Neuronal stem cell (in vitro differentiated cells): Measurements from ENCODE around the gene UBE2F.

ENCODE experiments used
- DNase-seq: peaks from one replicate; pipeline ENCODE4 v3.0.0-alpha.2; 2013; ENCODE audit warnings: low spot score
- H2AFZ ChIP-seq: one replicate; pipeline ENCODE4 v1.6.1; 2013; ENCODE audit warnings: mild to moderate bottlenecking, low read length, inconsistent platforms
- H2AK5ac ChIP-seq: 2 replicates; pipeline ENCODE4 v1.6.1; 2013; ENCODE audit warnings: low read depth, mild to moderate bottlenecking, inconsistent platforms, low read length, moderate library complexity, mixed read lengths
- H2BK120ac ChIP-seq: 2 replicates; pipeline ENCODE4 v1.6.1; 2013; ENCODE audit warnings: low read depth, mild to moderate bottlenecking, inconsistent platforms, low read length, moderate library complexity, mixed read lengths
- H2BK12ac ChIP-seq: one replicate; pipeline ENCODE4 v1.6.1; 2013; ENCODE audit warnings: low read length, inconsistent platforms
- H2BK15ac ChIP-seq: 2 replicates; pipeline ENCODE4 v1.6.1; 2013; ENCODE audit warnings: mild to moderate bottlenecking, low read length, inconsistent platforms, mixed read lengths
- H2BK5ac ChIP-seq: one replicate; pipeline ENCODE4 v1.6.1; 2013; ENCODE audit warnings: inconsistent platforms, mild to moderate bottlenecking, low read length, moderate library complexity
- H3K14ac ChIP-seq: one replicate; pipeline ENCODE4 v1.6.1; 2013; ENCODE audit warnings: low read length, inconsistent platforms
- H3K18ac ChIP-seq: 2 replicates; pipeline ENCODE4 v1.6.1; 2013; ENCODE audit warnings: low read length, inconsistent platforms
- H3K23ac ChIP-seq: 2 replicates; pipeline ENCODE4 v1.6.1; 2013; ENCODE audit warnings: low read depth, mild to moderate bottlenecking, mixed read lengths, low read length, inconsistent platforms; ENCODE audit not compliant: poor library complexity
- H3K27ac ChIP-seq: replicated peaks from 3 replicates; pipeline ENCODE4 v1.5.1; 2013; ENCODE audit warnings: low read length, inconsistent platforms
- H3K27me3 ChIP-seq, 3 experiments: 2 replicates each; pipeline ENCODE4 v1.6.1; 2013; ENCODE audit warnings: low read length in 3 of 3, mild to moderate bottlenecking in 2 of 3, inconsistent platforms in 1 of 3, low read depth in 1 of 3, mixed read lengths in 1 of 3, moderate library complexity in 1 of 3; ENCODE audit not compliant: control insufficient read depth in 3 of 3, insufficient read depth in 3 of 3
- H3K36me3 ChIP-seq, 2 donors: replicated peaks in 1 of 2; 2 replicates each; pipeline ENCODE4 v1.6.1; 2013; ENCODE audit warnings: low read length in 2 of 2; ENCODE audit not compliant: control insufficient read depth in 2 of 2, insufficient read depth in 2 of 2
- H3K4ac ChIP-seq: 2 replicates; pipeline ENCODE4 v1.6.1; 2013; ENCODE audit warnings: inconsistent platforms, mild to moderate bottlenecking, low read length, moderate library complexity
- H3K4me1 ChIP-seq, 2 donors: 1 replicate in 1 of 2; 2 replicates in 1 of 2; pipeline ENCODE4 v1.6.1; 2013; ENCODE audit warnings: low read length in 2 of 2, low read depth in 1 of 2; ENCODE audit not compliant: control insufficient read depth in 2 of 2, insufficient read depth in 1 of 2
- H3K4me2 ChIP-seq: one replicate; pipeline ENCODE4 v1.6.1; 2013; ENCODE audit warnings: mild to moderate bottlenecking, low read length, inconsistent platforms; ENCODE audit not compliant: insufficient read depth, poor library complexity, severe bottlenecking
- H3K4me3 ChIP-seq, 2 donors: 2 replicates each; pipeline ENCODE4 v1.5.1; 2013; ENCODE audit warnings: low read length in 2 of 2, mild to moderate bottlenecking in 2 of 2, inconsistent platforms in 1 of 2, moderate library complexity in 1 of 2
- H3K79me1 ChIP-seq: one replicate; pipeline ENCODE4 v1.6.1; 2013; ENCODE audit warnings: low read depth, mild to moderate bottlenecking, inconsistent platforms, low read length, moderate library complexity
- H3K9ac ChIP-seq: one replicate; pipeline ENCODE4 v1.6.1; 2013; ENCODE audit warnings: mild to moderate bottlenecking, low read depth, low read length, inconsistent platforms; ENCODE audit not compliant: poor library complexity
- H3K9me3 ChIP-seq, 2 donors: replicated peaks in 1 of 2; 2 replicates each; pipeline versions ENCODE3 to v1.6.1; 2013; ENCODE audit warnings: low read length in 2 of 2, mild to moderate bottlenecking in 2 of 2, inconsistent platforms in 1 of 2, low read depth in 1 of 2, mixed read lengths in 1 of 2, moderate library complexity in 1 of 2; ENCODE audit not compliant: control insufficient read depth in 2 of 2, insufficient read depth in 1 of 2
- H4K8ac ChIP-seq: one replicate; pipeline ENCODE4 v1.6.1; 2013; ENCODE audit warnings: low read depth, mild to moderate bottlenecking, inconsistent platforms, low read length, moderate library complexity
- H4K91ac ChIP-seq: one replicate; pipeline ENCODE4 v1.6.1; 2013; ENCODE audit warnings: low read length, low read depth, mild to moderate bottlenecking, inconsistent platforms; ENCODE audit not compliant: poor library complexity
- WGBS, 2 donors: extraction: QIAGEN DNeasy Blood & Tissue Kit; methylation state at CpG; one replicate each; pipeline ENCODE4 v1.1.7; 2013; ENCODE audit warnings: missing lambda C conversion rate in 2 of 2, mixed read lengths in 1 of 2; ENCODE audit not compliant: insufficient read length in 2 of 2, insufficient replicate concordance in 1 of 2; ENCODE audit errors: extremely low coverage in 2 of 2; 5-methylcytosine and 5-hydroxymethylcytosine counted together

Gene UBE2F

GRCh38 chr2:237993701-237994100 lies 26.9 kb downstream of the UBE2F start:
- H2BK120ac ChIP-seq: no peak overlapping the region

GRCh38 chr2:237995036-237995435 lies 28.2 kb downstream of the UBE2F start:
- Histone ChIP-seq H2BK120ac (no peak overlapping the region), H4K91ac (no peak overlapping the region), H2AFZ (no peak overlapping the region), H2BK12ac (no peak overlapping the region), H3K27me3 (no peaks in the 10 kb centered on the region), H2BK5ac (no peak overlapping the region), H3K4me2 (no peak overlapping the region), H3K4me1 (no peaks in the 10 kb centered on the region), H3K9me3 (peaks cover 0 to 6% of the 10 kb centered on the region in 2 donors), H3K9ac (no peak overlapping the region), H3K23ac (no peak overlapping the region), H3K4me3 (no peak overlapping the region), H3K4ac (no peak overlapping the region), H3K18ac (no peak overlapping the region), H2BK15ac (no peak overlapping the region), H3K79me1 (no peaks in the 10 kb centered on the region), H3K36me3 (peaks cover 6 to 55% of the 10 kb centered on the region in 2 donors), H3K27ac (no peak overlapping the region), H2AK5ac (no peak overlapping the region), H4K8ac (no peak overlapping the region), H3K14ac (no peak overlapping the region)
- WGBS, 2 donors: no CpG with 5 or more reads among the region's 2 CpGs
- no peak for DNase-seq

More at GRCh38 chr2:237993701-237994100, 26.9 kb downstream of the UBE2F start:
- peaks cover 6 to 58% of the 10 kb centered on the region in 2 donors for H3K36me3 ChIP-seq
- no peak overlapping the region for H3K23ac ChIP-seq
- no peak overlapping the region for H3K14ac ChIP-seq
- no peaks in the 10 kb centered on the region for H3K27me3 ChIP-seq
- no peaks in the 10 kb centered on the region for H3K4me1 ChIP-seq
- H3K4ac ChIP-seq: no peak overlapping the region
- no peak overlapping the region for H2BK15ac ChIP-seq
- no peak overlapping the region for H4K91ac ChIP-seq
- no peaks in the 10 kb centered on the region for H3K9me3 ChIP-seq
- H3K18ac ChIP-seq: no peak overlapping the region
- H3K9ac ChIP-seq: no peak overlapping the region
- no peak overlapping the region for H3K27ac ChIP-seq
- no peak for DNase-seq
- no peaks in the 10 kb centered on the region for H3K79me1 ChIP-seq
- no peak overlapping the region for H2BK5ac ChIP-seq
- no peak overlapping the region for H3K4me2 ChIP-seq
- H4K8ac ChIP-seq: no peak overlapping the region
- H2AFZ ChIP-seq: no peak overlapping the region
- no peak overlapping the region for H2AK5ac ChIP-seq
- no CpG with 5 or more reads among the region's 1 CpG for WGBS, 2 donors
- H3K4me3 ChIP-seq: no peak overlapping the region
- no peak overlapping the region for H2BK12ac ChIP-seq

GRCh38 chr2:237996021-237996593 lies 29.3 kb downstream of the UBE2F start:
- no peak overlapping the region for H3K4me2 ChIP-seq
- H3K4me1 ChIP-seq: no peaks in the 10 kb centered on the region
- H2BK12ac ChIP-seq: no peak overlapping the region
- no peak overlapping the region for H3K4ac ChIP-seq
- H2BK15ac ChIP-seq: no peak overlapping the region
- no peak overlapping the region for H3K9ac ChIP-seq
- H3K18ac ChIP-seq: no peak overlapping the region
- no peak for DNase-seq
- no peak overlapping the region for H2BK120ac ChIP-seq
- H2BK5ac ChIP-seq: no peak overlapping the region
- peaks cover 6 to 59% of the 10 kb centered on the region in 2 donors for H3K36me3 ChIP-seq
- H4K8ac ChIP-seq: no peak overlapping the region
- H3K9me3 ChIP-seq: peaks cover 0 to 8% of the 10 kb centered on the region in 2 donors
- H3K4me3 ChIP-seq: no peak overlapping the region
- no peak overlapping the region for H3K14ac ChIP-seq
- H2AFZ ChIP-seq: no peak overlapping the region
- no peaks in the 10 kb centered on the region for H3K27me3 ChIP-seq
- H4K91ac ChIP-seq: no peak overlapping the region
- no peak overlapping the region for H2AK5ac ChIP-seq
- no peak overlapping the region for H3K23ac ChIP-seq
- no peaks in the 10 kb centered on the region for H3K79me1 ChIP-seq
- WGBS, 2 donors: no CpG with 5 or more reads among the region's 9 CpGs
- H3K27ac ChIP-seq: no peak overlapping the region

GRCh38 chr2:237997521-237997920 lies 30.7 kb downstream of the UBE2F start:
- no peak overlapping the region for H3K14ac ChIP-seq
- peaks cover 0 to 8% of the 10 kb centered on the region in 2 donors for H3K9me3 ChIP-seq
- H4K8ac ChIP-seq: no peak overlapping the region
- H3K23ac ChIP-seq: no peak overlapping the region
- H3K18ac ChIP-seq: no peak overlapping the region
- no peak overlapping the region for H3K4me2 ChIP-seq
- H3K27ac ChIP-seq: no peak overlapping the region
- no peak overlapping the region for H2BK5ac ChIP-seq
- peaks cover 4 to 48% of the 10 kb centered on the region in 2 donors for H3K36me3 ChIP-seq
- no peak overlapping the region for H3K4ac ChIP-seq
- H2AFZ ChIP-seq: no peak overlapping the region
- H2BK12ac ChIP-seq: no peak overlapping the region
- DNase-seq: no peak
- no peaks in the 10 kb centered on the region for H3K79me1 ChIP-seq
- no CpG with 5 or more reads among the region's 4 CpGs for WGBS, 2 donors
- no peak overlapping the region for H4K91ac ChIP-seq
- H2BK120ac ChIP-seq: no peak overlapping the region
- no peak overlapping the region for H3K4me3 ChIP-seq
- H2BK15ac ChIP-seq: no peak overlapping the region
- H3K27me3 ChIP-seq: no peaks in the 10 kb centered on the region
- no peak overlapping the region for H3K9ac ChIP-seq
- H3K4me1 ChIP-seq: no peaks in the 10 kb centered on the region
- H2AK5ac ChIP-seq: no peak overlapping the region
